Osteocyte (in vitro differentiated cells): ENCODE measurements around the gene ZNF440. TPM values are rescaled to one million over a fixed set of nuclear protein-coding genes. Genes with fewer than 3 reads are reported as not detected.
"Not testable (repeated sequence)": the region's sequence is repeated elsewhere in the genome, so short reads cannot be mapped to it uniquely, and the experiment has no call there.

Source experiments
- DNase-seq: peaks from one replicate; pipeline ENCODE4 v3.0.0; 2021; ENCODE audit warnings: mixed read lengths; ENCODE audit not compliant: unreplicated experiment; ENCODE audit errors: extremely low spot score
- H3K27ac Mint-ChIP-seq: one replicate; pipeline ENCODE4 v1.8.0; 2021; ENCODE audit warnings: mild to moderate bottlenecking, mixed read lengths; ENCODE audit not compliant: unreplicated experiment
- H3K27me3 Mint-ChIP-seq: one replicate; pipeline ENCODE4 v1.8.0; 2021; ENCODE audit warnings: mixed read lengths; ENCODE audit not compliant: unreplicated experiment
- H3K36me3 Mint-ChIP-seq: one replicate; pipeline ENCODE4 v1.8.0; 2021; ENCODE audit warnings: mixed read lengths; ENCODE audit not compliant: unreplicated experiment
- H3K4me1 Mint-ChIP-seq: one replicate; pipeline ENCODE4 v1.8.0; 2021; ENCODE audit warnings: mixed read lengths; ENCODE audit not compliant: unreplicated experiment
- H3K4me3 Mint-ChIP-seq: one replicate; pipeline ENCODE4 v1.8.0; 2021; ENCODE audit warnings: mild to moderate bottlenecking, moderate library complexity, mixed read lengths; ENCODE audit not compliant: unreplicated experiment
- H3K9me3 Mint-ChIP-seq: one replicate; pipeline ENCODE4 v1.8.0; 2021; ENCODE audit warnings: mixed read lengths; ENCODE audit not compliant: unreplicated experiment
- CTCF ChIP-seq: fragments of 200-600 bp; sonication (generic); IDR thresholded peaks from 2 replicates; pipeline ENCODE4 v1.5.0; 2021; ENCODE audit warnings: antibody characterized with exemption, mild to moderate bottlenecking, moderate library complexity
- total RNA-seq: library from RNA; stranded (reverse); gene quantifications from 2 replicates; pipeline ENCODE4 v1.2.1, GENCODE V29; 2021

The ZNF440 gene
- total RNA-seq, 1 donor from 2014 or later, result 13.0 TPM

- Mint-ChIP-seq H3K36me3 (peaks cover 62% of the 10 kb centered on the region), H3K4me1 (no peaks in the 10 kb centered on the region), H3K9me3 (peaks cover 26% of the 10 kb centered on the region), H3K27ac (no peak overlapping the region), H3K4me3 (no peak overlapping the region), H3K27me3 (no peaks in the 10 kb centered on the region)
- TF ChIP-seq CTCF, result no peak
- DNase-seq, result no peak
Observed at GRCh38 chr19:11807099-11807380, 7.0 kb upstream of the ZNF440 start.

GRCh38 chr19:11813703-11814028 lies 407 bp upstream of the ZNF440 start:
- peak overlapping the region; percentile 92 for H3K4me3 Mint-ChIP-seq
- peaks cover 9% of the 10 kb centered on the region for H3K9me3 Mint-ChIP-seq
- H3K36me3 Mint-ChIP-seq, result peaks cover 18% of the 10 kb centered on the region
- peaks cover 14% of the 10 kb centered on the region for H3K4me1 Mint-ChIP-seq
- H3K27me3 Mint-ChIP-seq, result no peaks in the 10 kb centered on the region
- no peak for DNase-seq
- no peak for TF ChIP-seq CTCF
- peak overlapping the region; percentile 93 for H3K27ac Mint-ChIP-seq

DNA sequence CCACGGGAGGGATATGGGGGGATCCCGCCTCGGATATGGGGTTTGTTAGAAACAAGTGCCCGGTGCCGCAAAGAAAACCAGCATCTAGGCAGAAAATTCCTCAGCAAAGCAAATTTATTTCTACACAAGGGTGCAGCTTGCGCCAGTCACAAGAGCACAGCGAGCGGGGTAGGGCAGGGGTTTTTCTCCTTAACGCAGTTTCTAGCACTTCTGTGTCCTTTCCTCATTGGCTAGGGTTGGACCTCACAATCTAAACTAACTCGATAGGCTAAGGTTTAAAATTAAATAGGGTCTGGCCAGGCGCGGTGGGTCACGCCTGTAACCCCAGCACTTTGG lies 595 bp downstream of the ZNF440 start:
- DNase-seq, result no peak
- Mint-ChIP-seq H3K9me3 (peaks cover 4% of the 10 kb centered on the region), H3K27me3 (no peaks in the 10 kb centered on the region), H3K4me1 (peaks cover 14% of the 10 kb centered on the region), H3K36me3 (peaks cover 18% of the 10 kb centered on the region), H3K27ac (peak overlapping the region; percentile 73), H3K4me3 (peak overlapping the region; percentile 92)
- no peak for TF ChIP-seq CTCF

DNA sequence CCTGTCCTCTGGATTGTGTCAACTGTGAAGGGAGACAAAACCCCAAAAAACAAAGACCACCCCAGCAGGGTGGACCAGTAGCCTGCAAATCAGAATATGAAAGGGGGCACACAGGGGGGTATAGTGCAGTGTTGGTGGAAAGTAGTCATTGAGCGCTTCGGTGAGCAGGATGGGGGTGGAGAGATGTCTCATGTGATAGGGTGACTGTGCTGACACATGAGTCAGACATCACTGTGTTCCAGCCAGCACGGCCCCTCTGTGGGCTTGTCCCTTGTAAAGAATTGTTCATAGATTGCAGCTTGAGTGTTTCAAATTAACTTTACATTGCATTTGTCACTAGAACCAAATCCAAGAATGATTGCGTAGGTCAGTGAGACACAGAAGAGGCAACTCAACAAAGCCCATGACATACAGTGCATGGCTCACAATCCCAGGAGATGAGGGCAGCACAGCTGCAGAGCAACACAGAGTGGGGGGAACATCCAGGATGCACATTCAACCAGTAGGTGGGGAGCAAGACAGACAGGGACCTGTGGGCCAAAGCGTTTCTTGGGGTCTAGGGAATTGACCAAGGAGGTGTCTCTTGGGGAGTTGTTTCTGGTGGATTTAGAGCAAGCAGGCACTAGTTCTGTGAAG lies 7.5 kb downstream of the ZNF440 start:
- Mint-ChIP-seq H3K27me3 (no peaks in the 10 kb centered on the region), H3K9me3 (peaks cover 13% of the 10 kb centered on the region), H3K27ac (no peak overlapping the region), H3K36me3 (peaks cover 39% of the 10 kb centered on the region), H3K4me1 (no peaks in the 10 kb centered on the region), H3K4me3 (no peak overlapping the region)
- DNase-seq, result no peak
- no peak for TF ChIP-seq CTCF

GRCh38 chr19:11828957-11829876 lies 15.1 kb downstream of the ZNF440 start:
- not testable (repeated sequence) for H3K27me3 Mint-ChIP-seq, H3K4me1 Mint-ChIP-seq, H3K4me3 Mint-ChIP-seq, DNase-seq, H3K27ac Mint-ChIP-seq
- peaks cover 34% of the 10 kb centered on the region for H3K9me3 Mint-ChIP-seq
- peaks cover 78% of the 10 kb centered on the region for H3K36me3 Mint-ChIP-seq
